Prostate gland (tissue), 2 donors: ENCODE measurements around the gene NLRC3.

Experiments
- CTCF ChIP-seq, 4 experiments: fragments of 200-600 bp in 2 of 4; fragments of 450-650 bp in 2 of 4; sonication (generic) in 2 of 4; IDR thresholded peaks; 1 replicate in 3 of 4; 2 replicates in 1 of 4; pipeline ENCODE4 v1.5.1; 2016 to 2019; ENCODE audit warnings: antibody characterized with exemption in 4 of 4, mild to moderate bottlenecking in 2 of 4, moderate library complexity in 2 of 4
- POLR2A ChIP-seq: fragments of 450-650 bp; IDR thresholded peaks from one replicate; pipeline ENCODE4 v1.6.1; 2016; ENCODE audit warnings: antibody characterized with exemption, mild to moderate bottlenecking
- POLR2AphosphoS5 ChIP-seq: sonication (generic); formaldehyde crosslinking; IDR thresholded peaks from one replicate; pipeline ENCODE4 v1.6.1; 2017; ENCODE audit warnings: antibody characterized with exemption

- TF ChIP-seq CTCF (IDR thresholded peaks at IDR 0.05) (no peak), POLR2AphosphoS5 (no peak), POLR2A (no peak)
Observed at GRCh38 chr16:3536271-3536731, 40.9 kb downstream of the NLRC3 start.
